GM12878 (cell line): ENCODE results near the gene SETDB1. TPM values are rescaled to one million over a fixed set of nuclear protein-coding genes. Genes with fewer than 3 reads are reported as not detected.

Experiments
- ASH2L ChIP-seq: fragments of 300-600, 200-600 bp; sonication (generic); IDR thresholded peaks from 2 replicates; pipeline ENCODE4 v1.6.1; 2017; ENCODE audit warnings: low read depth, mild to moderate bottlenecking, borderline replicate concordance
- BCL11A ChIP-seq: IDR thresholded peaks from 2 replicates; pipeline ENCODE4 v1.6.1; 2011; ENCODE audit warnings: low read depth, low read length
- CBFB ChIP-seq: IDR thresholded peaks from 2 replicates; pipeline ENCODE4 v1.6.1; 2016; ENCODE audit warnings: antibody characterized with exemption, low read depth
- DPF2 ChIP-seq: fragments of 450-650 bp; IDR thresholded peaks from 2 replicates; pipeline ENCODE4 v1.6.1; 2017; ENCODE audit warnings: mild to moderate bottlenecking
- ETV6 ChIP-seq, 2 experiments: fragments of 450-650 bp in 1 of 2; IDR thresholded peaks in 1 of 2; conservative IDR thresholded peaks in 1 of 2; 2 replicates each; pipeline ENCODE4 v1.6.1; 2014; ENCODE audit warnings: antibody characterized with exemption in 1 of 2, borderline replicate concordance in 1 of 2, low read depth in 1 of 2, mild to moderate bottlenecking in 1 of 2, moderate library complexity in 1 of 2
- EZH2 ChIP-seq: IDR thresholded peaks from 2 replicates; pipeline ENCODE4 v1.6.1; 2012; ENCODE audit warnings: low read depth, mild to moderate bottlenecking, control low read depth, inconsistent platforms, low read length, borderline replicate concordance; ENCODE audit not compliant: control insufficient read depth
- FOS ChIP-seq: IDR thresholded peaks from 3 replicates; pipeline ENCODE4 v1.6.1; 2011; ENCODE audit warnings: borderline replicate concordance; ENCODE audit not compliant: insufficient read length; ENCODE audit errors: extremely low read depth
- FOXK2 ChIP-seq: fragments of 450-650 bp; IDR thresholded peaks from 2 replicates; pipeline ENCODE4 v1.6.1; 2017; ENCODE audit warnings: mild to moderate bottlenecking, moderate library complexity
- HDGF ChIP-seq: fragments of 450-650 bp; IDR thresholded peaks from 2 replicates; pipeline ENCODE4 v1.6.1; 2016; ENCODE audit warnings: antibody characterized with exemption
- MYB ChIP-seq: fragments of 150-350 bp; IDR thresholded peaks from 2 replicates; pipeline ENCODE4 v1.6.1; 2014; ENCODE audit warnings: mild to moderate bottlenecking, low read depth, low read length, borderline replicate concordance
- POLR2AphosphoS2 ChIP-seq: IDR thresholded peaks from 2 replicates; pipeline ENCODE4 v1.6.1; 2011; ENCODE audit warnings: low read depth, mild to moderate bottlenecking, low read length, improper control_type of control experiment, moderate library complexity
- TARDBP ChIP-seq: IDR thresholded peaks from 2 replicates; pipeline ENCODE4 v1.6.1; 2016; ENCODE audit warnings: borderline replicate concordance
- ZBED1 ChIP-seq: IDR thresholded peaks from 2 replicates; pipeline ENCODE4 v1.6.1; 2016; ENCODE audit warnings: borderline replicate concordance
- polyA plus RNA-seq, 11 experiments: library from polyadenylated mRNA; depleted of rRNA in 4 of 11; unstranded in 6 of 11; stranded (reverse) in 5 of 11; fragments of >200 nt; fragmentation: Nextera tagmentation in 4 of 11; fragmentation: Illumina TruSeq in 1 of 11; extraction: Ambion mirVana in 4 of 11; extraction: Trizol in 1 of 11; gene quantifications; 1 replicate in 1 of 11; 2 replicates in 10 of 11; pipeline versions ENCODE4 v1.2.1 to v1.2.3, GENCODE V29; 2011 to 2016; ENCODE audit warnings: inconsistent platforms in 2 of 11, missing spikeins in 2 of 11, low read depth in 1 of 11
- total RNA-seq, 4 experiments: library from RNA; depleted of rRNA in 3 of 4; stranded (reverse); fragments of >200 nt in 3 of 4; fragmentation: Illumina TruSeq in 1 of 4; extraction: Trizol in 1 of 4; gene quantifications; 2 replicates each; pipeline versions ENCODE4 v1.2.1 to v1.2.3, GENCODE V29; 2013 to 2021
- TF ChIP-seq, protein P1 (sequence below): fragments of 450-650 bp; IDR thresholded peaks from 2 replicates; pipeline ENCODE4 v1.6.1; 2017; ENCODE audit warnings: mild to moderate bottlenecking, moderate library complexity
- TF ChIP-seq, protein P2 (sequence below): fragments of 450-650 bp; formaldehyde crosslinking; IDR thresholded peaks from 2 replicates; pipeline ENCODE4 v1.5.0; 2022; ENCODE audit warnings: mild to moderate bottlenecking, missing genetic modification characterization
- TF ChIP-seq, protein P3 (sequence below): fragments of 450-650 bp; IDR thresholded peaks from 2 replicates; pipeline ENCODE4 v1.6.1; 2018; ENCODE audit warnings: mild to moderate bottlenecking, low read depth, moderate library complexity; ENCODE audit not compliant: partially characterized antibody

The SETDB1 gene
- total and polyA plus RNA-seq, 10 of the 15 experiments (the other 5 are each of a cell fraction or from before 2014, with no cell fraction given) = 14.3 to 56.7 (median 35.7) TPM

DNA sequence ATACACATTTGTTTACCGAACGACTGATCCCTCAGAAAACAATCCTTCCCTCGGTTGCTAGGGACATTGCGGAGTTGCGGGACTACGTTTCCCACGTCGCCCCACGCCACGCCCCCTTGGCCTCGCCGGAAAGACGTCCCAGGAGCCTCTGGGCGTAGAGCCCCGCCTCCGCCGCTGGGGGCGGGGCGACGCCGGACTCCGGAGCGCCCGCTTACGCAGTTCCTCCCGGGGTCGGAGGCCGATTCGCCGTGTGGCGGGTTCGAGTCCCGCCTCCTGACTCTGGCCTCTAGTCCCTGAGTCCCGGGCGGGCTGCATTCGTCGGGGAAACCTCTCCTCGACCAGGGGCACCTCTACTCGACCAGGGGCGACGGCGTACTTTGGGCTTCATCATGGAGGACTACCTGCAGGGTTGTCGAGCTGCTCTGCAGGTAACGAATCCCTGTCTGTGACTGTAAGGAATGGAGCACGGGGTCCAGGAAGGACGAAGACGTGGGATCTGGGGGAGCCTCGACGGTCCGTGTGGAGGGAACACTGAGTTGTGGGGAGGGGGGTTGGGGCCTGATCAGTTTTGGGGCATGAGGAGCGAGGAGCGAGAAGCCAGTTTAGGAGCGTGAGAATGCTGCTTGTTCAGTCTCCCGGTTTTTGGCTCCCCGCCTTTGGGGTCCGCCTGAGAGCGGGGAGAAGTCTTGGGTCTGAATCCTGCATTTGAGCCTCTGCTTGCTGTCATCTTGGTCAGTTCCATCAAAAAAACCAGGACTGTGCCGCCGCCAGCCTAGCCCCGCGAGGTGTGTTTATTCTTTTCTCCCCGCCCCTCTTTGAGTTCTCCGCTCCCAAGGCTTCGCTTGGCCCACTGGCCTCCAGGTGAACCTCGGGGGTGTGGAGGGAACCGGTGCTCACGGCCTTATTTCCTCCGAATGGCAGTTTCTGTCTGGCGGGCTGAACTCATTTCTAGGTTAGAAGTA, 82.4 kb downstream of the SETDB1 start, which contains the start of gene PRUNE1 (continued):
- TF ChIP-seq, protein P1, sequence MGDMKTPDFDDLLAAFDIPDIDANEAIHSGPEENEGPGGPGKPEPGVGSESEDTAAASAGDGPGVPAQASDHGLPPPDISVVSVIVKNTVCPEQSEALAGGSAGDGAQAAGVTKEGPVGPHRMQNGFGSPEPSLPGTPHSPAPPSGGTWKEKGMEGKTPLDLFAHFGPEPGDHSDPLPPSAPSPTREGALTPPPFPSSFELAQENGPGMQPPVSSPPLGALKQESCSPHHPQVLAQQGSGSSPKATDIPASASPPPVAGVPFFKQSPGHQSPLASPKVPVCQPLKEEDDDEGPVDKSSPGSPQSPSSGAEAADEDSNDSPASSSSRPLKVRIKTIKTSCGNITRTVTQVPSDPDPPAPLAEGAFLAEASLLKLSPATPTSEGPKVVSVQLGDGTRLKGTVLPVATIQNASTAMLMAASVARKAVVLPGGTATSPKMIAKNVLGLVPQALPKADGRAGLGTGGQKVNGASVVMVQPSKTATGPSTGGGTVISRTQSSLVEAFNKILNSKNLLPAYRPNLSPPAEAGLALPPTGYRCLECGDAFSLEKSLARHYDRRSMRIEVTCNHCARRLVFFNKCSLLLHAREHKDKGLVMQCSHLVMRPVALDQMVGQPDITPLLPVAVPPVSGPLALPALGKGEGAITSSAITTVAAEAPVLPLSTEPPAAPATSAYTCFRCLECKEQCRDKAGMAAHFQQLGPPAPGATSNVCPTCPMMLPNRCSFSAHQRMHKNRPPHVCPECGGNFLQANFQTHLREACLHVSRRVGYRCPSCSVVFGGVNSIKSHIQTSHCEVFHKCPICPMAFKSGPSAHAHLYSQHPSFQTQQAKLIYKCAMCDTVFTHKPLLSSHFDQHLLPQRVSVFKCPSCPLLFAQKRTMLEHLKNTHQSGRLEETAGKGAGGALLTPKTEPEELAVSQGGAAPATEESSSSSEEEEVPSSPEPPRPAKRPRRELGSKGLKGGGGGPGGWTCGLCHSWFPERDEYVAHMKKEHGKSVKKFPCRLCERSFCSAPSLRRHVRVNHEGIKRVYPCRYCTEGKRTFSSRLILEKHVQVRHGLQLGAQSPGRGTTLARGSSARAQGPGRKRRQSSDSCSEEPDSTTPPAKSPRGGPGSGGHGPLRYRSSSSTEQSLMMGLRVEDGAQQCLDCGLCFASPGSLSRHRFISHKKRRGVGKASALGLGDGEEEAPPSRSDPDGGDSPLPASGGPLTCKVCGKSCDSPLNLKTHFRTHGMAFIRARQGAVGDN = 0 out of 2 replicates have a peak, but pooled peaks have one; percentile 8
- TF ChIP-seq ASH2L (no peak), EZH2 (no peak), POLR2AphosphoS2 (0 out of 2 replicates have a peak, but pooled peaks have one; percentile 40), BCL11A (no peak), FOXK2 (no peak), MYB (no peak), CBFB (no peak), FOS (no peak), ZBED1 (no peak), HDGF (peak; percentile 90), ETV6 (conservative IDR thresholded peaks at IDR 0.05 in 1 of 2, IDR thresholded peaks at IDR 0.05 in 1 of 2; ENCODE audit: borderline replicate concordance in 1 of 2, low read depth in 1 of 2) (no peak), DPF2 (no peak), TARDBP (peak; percentile 81)
- TF ChIP-seq, protein P2, sequence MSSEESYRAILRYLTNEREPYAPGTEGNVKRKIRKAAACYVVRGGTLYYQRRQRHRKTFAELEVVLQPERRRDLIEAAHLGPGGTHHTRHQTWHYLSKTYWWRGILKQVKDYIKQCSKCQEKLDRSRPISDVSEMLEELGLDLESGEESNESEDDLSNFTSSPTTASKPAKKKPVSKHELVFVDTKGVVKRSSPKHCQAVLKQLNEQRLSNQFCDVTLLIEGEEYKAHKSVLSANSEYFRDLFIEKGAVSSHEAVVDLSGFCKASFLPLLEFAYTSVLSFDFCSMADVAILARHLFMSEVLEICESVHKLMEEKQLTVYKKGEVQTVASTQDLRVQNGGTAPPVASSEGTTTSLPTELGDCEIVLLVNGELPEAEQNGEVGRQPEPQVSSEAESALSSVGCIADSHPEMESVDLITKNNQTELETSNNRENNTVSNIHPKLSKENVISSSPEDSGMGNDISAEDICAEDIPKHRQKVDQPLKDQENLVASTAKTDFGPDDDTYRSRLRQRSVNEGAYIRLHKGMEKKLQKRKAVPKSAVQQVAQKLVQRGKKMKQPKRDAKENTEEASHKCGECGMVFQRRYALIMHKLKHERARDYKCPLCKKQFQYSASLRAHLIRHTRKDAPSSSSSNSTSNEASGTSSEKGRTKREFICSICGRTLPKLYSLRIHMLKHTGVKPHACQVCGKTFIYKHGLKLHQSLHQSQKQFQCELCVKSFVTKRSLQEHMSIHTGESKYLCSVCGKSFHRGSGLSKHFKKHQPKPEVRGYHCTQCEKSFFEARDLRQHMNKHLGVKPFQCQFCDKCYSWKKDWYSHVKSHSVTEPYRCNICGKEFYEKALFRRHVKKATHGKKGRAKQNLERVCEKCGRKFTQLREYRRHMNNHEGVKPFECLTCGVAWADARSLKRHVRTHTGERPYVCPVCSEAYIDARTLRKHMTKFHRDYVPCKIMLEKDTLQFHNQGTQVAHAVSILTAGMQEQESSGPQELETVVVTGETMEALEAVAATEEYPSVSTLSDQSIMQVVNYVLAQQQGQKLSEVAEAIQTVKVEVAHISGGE = no peak
- TF ChIP-seq, protein P3, sequence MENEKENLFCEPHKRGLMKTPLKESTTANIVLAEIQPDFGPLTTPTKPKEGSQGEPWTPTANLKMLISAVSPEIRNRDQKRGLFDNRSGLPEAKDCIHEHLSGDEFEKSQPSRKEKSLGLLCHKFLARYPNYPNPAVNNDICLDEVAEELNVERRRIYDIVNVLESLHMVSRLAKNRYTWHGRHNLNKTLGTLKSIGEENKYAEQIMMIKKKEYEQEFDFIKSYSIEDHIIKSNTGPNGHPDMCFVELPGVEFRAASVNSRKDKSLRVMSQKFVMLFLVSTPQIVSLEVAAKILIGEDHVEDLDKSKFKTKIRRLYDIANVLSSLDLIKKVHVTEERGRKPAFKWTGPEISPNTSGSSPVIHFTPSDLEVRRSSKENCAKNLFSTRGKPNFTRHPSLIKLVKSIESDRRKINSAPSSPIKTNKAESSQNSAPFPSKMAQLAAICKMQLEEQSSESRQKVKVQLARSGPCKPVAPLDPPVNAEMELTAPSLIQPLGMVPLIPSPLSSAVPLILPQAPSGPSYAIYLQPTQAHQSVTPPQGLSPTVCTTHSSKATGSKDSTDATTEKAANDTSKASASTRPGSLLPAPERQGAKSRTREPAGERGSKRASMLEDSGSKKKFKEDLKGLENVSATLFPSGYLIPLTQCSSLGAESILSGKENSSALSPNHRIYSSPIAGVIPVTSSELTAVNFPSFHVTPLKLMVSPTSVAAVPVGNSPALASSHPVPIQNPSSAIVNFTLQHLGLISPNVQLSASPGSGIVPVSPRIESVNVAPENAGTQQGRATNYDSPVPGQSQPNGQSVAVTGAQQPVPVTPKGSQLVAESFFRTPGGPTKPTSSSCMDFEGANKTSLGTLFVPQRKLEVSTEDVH = no peak
